Activated T-helper 17 cell treated with anti-CD3 and anti-CD28 coated beads, Interleukin-2, amount 50 U/mL, for 72 hours (primary cell): ENCODE measurements around the gene ACOX3. TPM values are rescaled to one million over a fixed set of nuclear protein-coding genes. Genes with fewer than 3 reads are reported as not detected.
A peak's percentile ranks its signal among the peaks of the same experiment; 100 is the strongest.
"Not testable (repeated sequence)": the region's sequence is repeated elsewhere in the genome, so short reads cannot be mapped to it uniquely, and the experiment has no call there.

Source experiments
- ATAC-seq: fragments of 150-1000 bp; cut with Tn5 transposase; replicated peaks from 2 replicates; pipeline ENCODE4 v1.10.0; 2021; ENCODE audit warnings: mild to moderate bottlenecking, moderate library complexity
- H3K27ac Mint-ChIP-seq: one replicate; pipeline ENCODE4 v1.8.0; 2022; ENCODE audit warnings: mixed read lengths
- H3K27me3 Mint-ChIP-seq: one replicate; pipeline ENCODE4 v1.8.0; 2022; ENCODE audit warnings: mixed read lengths
- H3K36me3 Mint-ChIP-seq: one replicate; pipeline ENCODE4 v1.8.0; 2022; ENCODE audit warnings: low read depth, mild to moderate bottlenecking, mixed read lengths
- H3K4me1 Mint-ChIP-seq: one replicate; pipeline ENCODE4 v1.8.0; 2022; ENCODE audit warnings: mixed read lengths
- H3K4me3 Mint-ChIP-seq: one replicate; pipeline ENCODE4 v1.8.0; 2022; ENCODE audit warnings: mild to moderate bottlenecking, mixed read lengths
- H3K9me3 Mint-ChIP-seq: one replicate; pipeline ENCODE4 v1.8.0; 2022; ENCODE audit warnings: mixed read lengths
- total RNA-seq, 2 donors: library from RNA; stranded (reverse); gene quantifications; one replicate each; pipeline ENCODE4 v1.2.3, GENCODE V29; 2022

The ACOX3 gene
- total RNA-seq, 2 donors from 2014 or later: 34.4 to 63.6 TPM

- Mint-ChIP-seq H3K9me3 (no peaks in the 10 kb centered on the region), H3K27me3 (no peaks in the 10 kb centered on the region), H3K27ac (no peak overlapping the region), H3K36me3 (peaks cover 85% of the 10 kb centered on the region), H3K4me3 (no peak overlapping the region), H3K4me1 (peaks cover 31% of the 10 kb centered on the region)
- ATAC-seq: no peak
Measured at GRCh38 chr4:8410641-8411271, 29.8 kb downstream of the ACOX3 start.

- ATAC-seq: no peak
- H3K9me3 Mint-ChIP-seq: no peaks in the 10 kb centered on the region
- no peaks in the 10 kb centered on the region for H3K27me3 Mint-ChIP-seq
- H3K36me3 Mint-ChIP-seq: peaks cover 85% of the 10 kb centered on the region
- H3K27ac Mint-ChIP-seq: no peak overlapping the region
- H3K4me1 Mint-ChIP-seq: peaks cover 31% of the 10 kb centered on the region
- H3K4me3 Mint-ChIP-seq: no peak overlapping the region
Measured at GRCh38 chr4:8410066-8410625, 30.4 kb downstream of the ACOX3 start.

- no peaks in the 10 kb centered on the region for H3K27me3 Mint-ChIP-seq
- H3K4me1 Mint-ChIP-seq: peaks cover 25% of the 10 kb centered on the region
- no peak overlapping the region for H3K4me3 Mint-ChIP-seq
- no peaks in the 10 kb centered on the region for H3K9me3 Mint-ChIP-seq
- ATAC-seq: peak; percentile 43
- H3K36me3 Mint-ChIP-seq: peaks cover 85% of the 10 kb centered on the region
- H3K27ac Mint-ChIP-seq: no peak overlapping the region
Measured at GRCh38 chr4:8409264-8410065, 31.1 kb downstream of the ACOX3 start.

GRCh38 chr4:8407756-8408155 is 32.8 kb downstream of the ACOX3 start:
- Mint-ChIP-seq H3K9me3 (no peaks in the 10 kb centered on the region), H3K4me3 (no peak overlapping the region), H3K36me3 (peaks cover 90% of the 10 kb centered on the region), H3K27me3 (no peaks in the 10 kb centered on the region), H3K4me1 (peaks cover 15% of the 10 kb centered on the region), H3K27ac (no peak overlapping the region)
- ATAC-seq: no peak

GRCh38 chr4:8407316-8407715 is 33.2 kb downstream of the ACOX3 start:
- no peak for ATAC-seq
- Mint-ChIP-seq H3K27me3 (no peaks in the 10 kb centered on the region), H3K4me3 (no peak overlapping the region), H3K4me1 (peaks cover 13% of the 10 kb centered on the region), H3K36me3 (peaks cover 90% of the 10 kb centered on the region), H3K9me3 (no peaks in the 10 kb centered on the region), H3K27ac (no peak overlapping the region)

- H3K4me1 Mint-ChIP-seq, ATAC-seq, H3K9me3 Mint-ChIP-seq, H3K27me3 Mint-ChIP-seq, H3K4me3 Mint-ChIP-seq, H3K27ac Mint-ChIP-seq: not testable (repeated sequence)
- H3K36me3 Mint-ChIP-seq: peaks cover 90% of the 10 kb centered on the region
Measured at GRCh38 chr4:8406887-8407286, 33.6 kb downstream of the ACOX3 start.

- ATAC-seq: no peak
- Mint-ChIP-seq H3K4me3 (no peak overlapping the region), H3K36me3 (peaks cover 89% of the 10 kb centered on the region), H3K27ac (no peak overlapping the region), H3K4me1 (peaks cover 7% of the 10 kb centered on the region), H3K9me3 (no peaks in the 10 kb centered on the region), H3K27me3 (no peaks in the 10 kb centered on the region)
Measured at GRCh38 chr4:8405516-8405875, 35.0 kb downstream of the ACOX3 start.

GRCh38 chr4:8404791-8405515 is 35.6 kb downstream of the ACOX3 start:
- ATAC-seq: no peak
- Mint-ChIP-seq H3K36me3 (peaks cover 84% of the 10 kb centered on the region), H3K27ac (no peak overlapping the region), H3K4me3 (no peak overlapping the region), H3K27me3 (no peaks in the 10 kb centered on the region), H3K4me1 (peaks cover 5% of the 10 kb centered on the region), H3K9me3 (no peaks in the 10 kb centered on the region)

- H3K4me1 Mint-ChIP-seq: no peaks in the 10 kb centered on the region
- H3K4me3 Mint-ChIP-seq: no peak overlapping the region
- no peaks in the 10 kb centered on the region for H3K9me3 Mint-ChIP-seq
- peaks cover 82% of the 10 kb centered on the region for H3K36me3 Mint-ChIP-seq
- no peak overlapping the region for H3K27ac Mint-ChIP-seq
- no peaks in the 10 kb centered on the region for H3K27me3 Mint-ChIP-seq
- ATAC-seq: no peak
Measured at GRCh38 chr4:8403976-8404375, 36.5 kb downstream of the ACOX3 start.

- H3K4me1 Mint-ChIP-seq: no peaks in the 10 kb centered on the region
- ATAC-seq: peak; percentile 63
- H3K9me3 Mint-ChIP-seq: no peaks in the 10 kb centered on the region
- H3K27ac Mint-ChIP-seq: no peak overlapping the region
- no peak overlapping the region for H3K4me3 Mint-ChIP-seq
- H3K36me3 Mint-ChIP-seq: peaks cover 83% of the 10 kb centered on the region
- H3K27me3 Mint-ChIP-seq: no peaks in the 10 kb centered on the region
Measured at GRCh38 chr4:8403173-8403753, 37.3 kb downstream of the ACOX3 start.

GRCh38 chr4:8402640-8403039 is 37.9 kb downstream of the ACOX3 start:
- Mint-ChIP-seq H3K27ac (no peak overlapping the region), H3K27me3 (no peaks in the 10 kb centered on the region), H3K9me3 (no peaks in the 10 kb centered on the region), H3K4me1 (no peaks in the 10 kb centered on the region), H3K36me3 (peaks cover 83% of the 10 kb centered on the region), H3K4me3 (no peak overlapping the region)
- ATAC-seq: no peak

GRCh38 chr4:8402181-8402597 is 38.3 kb downstream of the ACOX3 start:
- H3K27ac Mint-ChIP-seq: no peak overlapping the region
- no peaks in the 10 kb centered on the region for H3K9me3 Mint-ChIP-seq
- no peaks in the 10 kb centered on the region for H3K4me1 Mint-ChIP-seq
- H3K4me3 Mint-ChIP-seq: no peak overlapping the region
- no peaks in the 10 kb centered on the region for H3K27me3 Mint-ChIP-seq
- no peak for ATAC-seq
- H3K36me3 Mint-ChIP-seq: peaks cover 83% of the 10 kb centered on the region

GRCh38 chr4:8401665-8402064 is 38.9 kb downstream of the ACOX3 start:
- H3K27ac Mint-ChIP-seq: peak overlapping the region; percentile 44
- no peaks in the 10 kb centered on the region for H3K27me3 Mint-ChIP-seq
- ATAC-seq: no peak
- no peaks in the 10 kb centered on the region for H3K4me1 Mint-ChIP-seq
- H3K9me3 Mint-ChIP-seq: no peaks in the 10 kb centered on the region
- H3K4me3 Mint-ChIP-seq: no peak overlapping the region
- H3K36me3 Mint-ChIP-seq: peaks cover 88% of the 10 kb centered on the region

- no peaks in the 10 kb centered on the region for H3K9me3 Mint-ChIP-seq
- no peak overlapping the region for H3K4me3 Mint-ChIP-seq
- H3K27ac Mint-ChIP-seq: peak overlapping the region; percentile 44
- peaks cover 85% of the 10 kb centered on the region for H3K36me3 Mint-ChIP-seq
- H3K4me1 Mint-ChIP-seq: no peaks in the 10 kb centered on the region
- no peak for ATAC-seq
- no peaks in the 10 kb centered on the region for H3K27me3 Mint-ChIP-seq
Measured at GRCh38 chr4:8400632-8401325, 39.7 kb downstream of the ACOX3 start.
